Naive thymus-derived CD4-positive, alpha-beta T cell (primary cell): ENCODE measurements around the gene MPO. TPM values are rescaled to one million over a fixed set of nuclear protein-coding genes. Genes with fewer than 3 reads are reported as not detected.

Source experiments
- ATAC-seq: fragments of 150-1000 bp; cut with Tn5 transposase; 2 replicates; pipeline ENCODE4 v1.10.0; 2021; ENCODE audit warnings: mild to moderate bottlenecking, moderate library complexity
- CTCF ChIA-PET: fragments of 350-600 bp; sonication (Branson Sonifier 250); formaldehyde crosslinking; loops from one replicate; lab custom pipeline; 2021; ENCODE audit warnings: antibody characterized with exemption; lab: Charles Lee
- POLR2A ChIA-PET: fragments of 350-600 bp; sonication (Branson Sonifier 250); formaldehyde crosslinking; loops from one replicate; lab custom pipeline; 2021; ENCODE audit warnings: antibody characterized with exemption, inconsistent platforms; lab: Charles Lee
- DNase-seq, 9 donors: peaks; one replicate each; pipeline versions ENCODE4 v3.0.0 to v3.0.0-alpha.2; 2020 to 2022; ENCODE audit warnings: mixed read lengths in 1 of 9
- H3K27ac ChIP-seq: one replicate; pipeline ENCODE4 v1.7.0; 2013; ENCODE audit warnings: mild to moderate bottlenecking, low read depth, low read length, moderate library complexity
- H3K27me3 ChIP-seq, 2 donors: one replicate each; pipeline ENCODE4 v1.7.0; 2013; ENCODE audit warnings: low read length in 2 of 2, mild to moderate bottlenecking in 2 of 2, moderate library complexity in 2 of 2; ENCODE audit not compliant: control insufficient read depth in 2 of 2, insufficient read depth in 2 of 2
- H3K36me3 ChIP-seq, 3 experiments: 1 replicate in 2 of 3; 2 replicates in 1 of 3; pipeline ENCODE4 v1.7.0; 2013; ENCODE audit warnings: low read length in 3 of 3, mild to moderate bottlenecking in 3 of 3, moderate library complexity in 1 of 3; ENCODE audit not compliant: insufficient read depth in 3 of 3, control insufficient read depth in 2 of 3
- H3K4me1 ChIP-seq, 2 donors: one replicate each; pipeline ENCODE4 v1.7.0; 2013; ENCODE audit warnings: low read length in 2 of 2, mild to moderate bottlenecking in 2 of 2, moderate library complexity in 1 of 2; ENCODE audit not compliant: control insufficient read depth in 2 of 2, insufficient read depth in 2 of 2
- H3K4me3 ChIP-seq: 2 replicates; pipeline ENCODE4 v1.7.0; 2013; ENCODE audit warnings: mild to moderate bottlenecking, low read length
- H3K9me3 ChIP-seq, 3 experiments: 1 replicate in 2 of 3; 2 replicates in 1 of 3; pipeline ENCODE4 v1.7.0; 2013; ENCODE audit warnings: low read length in 3 of 3; ENCODE audit not compliant: control insufficient read depth in 2 of 3
- H3K27ac Mint-ChIP-seq, 9 donors: one replicate each; pipeline ENCODE4 v1.8.0; 2020 to 2022; ENCODE audit warnings: mixed read lengths in 9 of 9, mild to moderate bottlenecking in 8 of 9, moderate library complexity in 5 of 9, inconsistent platforms in 2 of 9
- H3K27me3 Mint-ChIP-seq, 5 donors: one replicate each; pipeline ENCODE4 v1.8.0; 2021 to 2022; ENCODE audit warnings: mixed read lengths in 5 of 5, mild to moderate bottlenecking in 1 of 5
- H3K36me3 Mint-ChIP-seq, 5 donors: one replicate each; pipeline ENCODE4 v1.8.0; 2020 to 2022; ENCODE audit warnings: mixed read lengths in 5 of 5, mild to moderate bottlenecking in 3 of 5, inconsistent platforms in 1 of 5
- H3K4me1 Mint-ChIP-seq, 7 donors: one replicate each; pipeline ENCODE4 v1.8.0; 2020 to 2022; ENCODE audit warnings: mixed read lengths in 7 of 7, mild to moderate bottlenecking in 3 of 7, inconsistent platforms in 1 of 7
- H3K4me3 Mint-ChIP-seq, 10 donors: one replicate each; pipeline ENCODE4 v1.8.0; 2020 to 2022; ENCODE audit warnings: mild to moderate bottlenecking in 10 of 10, mixed read lengths in 10 of 10, moderate library complexity in 6 of 10, inconsistent platforms in 2 of 10
- H3K9me3 Mint-ChIP-seq, 11 donors: one replicate each; pipeline ENCODE4 v1.8.0; 2020 to 2022; ENCODE audit warnings: mixed read lengths in 11 of 11, mild to moderate bottlenecking in 4 of 11, inconsistent platforms in 1 of 11, moderate library complexity in 1 of 11
- intact Hi-C, 2 donors: fragments of 100-400 bp; cut with micrococcal nuclease; formaldehyde crosslinking; loops; one replicate each; pipeline ENCODE4 v1.15.1; 2023
- polyA plus RNA-seq, 2 donors: library from polyadenylated mRNA; unstranded; fragments of 300-500 nt; fragmentation: Illumina TruSeq; gene quantifications; one replicate each; pipeline ENCODE4 v1.2.3, GENCODE V29; 2021
- total RNA-seq, 6 experiments: library from RNA in 5 of 6; stranded (reverse) in 5 of 6; gene quantifications; 1 replicate in 5 of 6; 2 replicates in 1 of 6; pipeline ENCODE4 v1.2.3 and lab custom pipeline; 2021 to 2026

MPO gene
- total and polyA plus RNA-seq, 7 experiments from 2014 or later = 0.32 to 7.3 TPM; not detected in 5

GRCh38 chr17:58227733-58228132 is 53.0 kb downstream of the MPO start:
- H3K9me3 ChIP-seq = no peaks in the 10 kb centered on the region
- intact Hi-C loops = no loop called here
- POLR2A ChIA-PET = no interaction called here
- Mint-ChIP-seq H3K4me1 (peaks cover 0 to 13% (median 0%) of the 10 kb centered on the region in 7 donors), H3K9me3 (peaks cover 0 to 2% (median 0%) of the 10 kb centered on the region in 11 donors), H3K36me3 (no peaks in the 10 kb centered on the region), H3K27me3 (peaks cover 5 to 62% (median 18%) of the 10 kb centered on the region in 5 donors), H3K4me3 (no peak overlapping the region), H3K27ac (peak overlapping the region in 1 of 9 donors; percentile 36)
- H3K27me3 ChIP-seq = no peaks in the 10 kb centered on the region
- CTCF ChIA-PET = interaction anchor here (0.6 to 0.8 kb wide), 2 partner anchors 14 to 1604 kb away, joined by 3 read pairs; no protein-coding TSS in a partner anchor
- no peak overlapping the region for H3K4me3 ChIP-seq
- H3K27ac ChIP-seq = no peak overlapping the region
- no peaks in the 10 kb centered on the region for H3K4me1 ChIP-seq
- no peaks in the 10 kb centered on the region for H3K36me3 ChIP-seq
- DNase-seq (no peak), ATAC-seq (no peak)

GRCh38 chr17:58224315-58224714 is 56.4 kb downstream of the MPO start:
- peaks cover 0 to 2% (median 0%) of the 10 kb centered on the region in 11 donors for H3K9me3 Mint-ChIP-seq
- no peaks in the 10 kb centered on the region for H3K36me3 ChIP-seq
- intact Hi-C loops = no loop called here

More at GRCh38 chr17:58224315-58224714, 56.4 kb downstream of the MPO start:
- H3K27me3 Mint-ChIP-seq = peaks cover 5 to 52% (median 14%) of the 10 kb centered on the region in 5 donors
- H3K4me3 ChIP-seq = no peak overlapping the region
- H3K4me3 Mint-ChIP-seq = no peak overlapping the region
- H3K27ac Mint-ChIP-seq = peak overlapping the region in 1 of 9 donors; percentile 10
- DNase-seq = no peak
- ATAC-seq = no peak
- POLR2A ChIA-PET = interaction anchor here (0.7 kb wide), 1 partner anchor 16 kb away, joined by 3 read pairs; no protein-coding TSS in a partner anchor
- H3K36me3 Mint-ChIP-seq = peaks cover 0 to 2% (median 0%) of the 10 kb centered on the region in 5 donors
- H3K4me1 ChIP-seq = peaks cover 8 to 9% of the 10 kb centered on the region in 2 donors
- CTCF ChIA-PET = no interaction called here
- H3K27ac ChIP-seq = no peak overlapping the region
- no peaks in the 10 kb centered on the region for H3K9me3 ChIP-seq
- peaks cover 2 to 16% (median 14%) of the 10 kb centered on the region in 7 donors for H3K4me1 Mint-ChIP-seq
- no peaks in the 10 kb centered on the region for H3K27me3 ChIP-seq

Other genes with a start within 250 kb of the MPO start
- 10 to 100 TPM; 30.1 to 39.1 (median 35.1) TPM for gene DYNLL2, start 197.5 kb downstream of the MPO start, total RNA-seq
- gene DYNLL2, start 197.5 kb downstream of the MPO start, polyA plus RNA-seq = 1 to 10 TPM in 1 of 2 donors, under 1 TPM in 1; 0.55 to 1.6 TPM
- gene OR4D1, start 132.6 kb downstream of the MPO start, total RNA-seq = 1 to 10 TPM in 4 of 5 experiments, under 1 TPM in 1; 0.41 to 2.5 (median 1.3) TPM
- gene OR4D1, start 132.6 kb downstream of the MPO start, polyA plus RNA-seq = 1 to 10 TPM; 2.5 to 3.3 TPM
- gene OR4D2, start 114.0 kb downstream of the MPO start, total RNA-seq = not detected
- gene OR4D2, start 114.0 kb downstream of the MPO start, polyA plus RNA-seq = not detected
- gene EPX, start 88.2 kb downstream of the MPO start, total RNA-seq = not detected
- not detected for gene EPX, start 88.2 kb downstream of the MPO start, polyA plus RNA-seq
- gene MKS1, start 61.7 kb downstream of the MPO start, total RNA-seq = 10 to 100 TPM in 4 of 5 experiments, 1 to 10 TPM in 1; 10.0 to 29.1 (median 19.7) TPM
- 10 to 100 TPM; 13.5 to 14.5 TPM for gene MKS1, start 61.7 kb downstream of the MPO start, polyA plus RNA-seq
- under 1 TPM in 2 of 5 experiments, not detected in 3; 0.13 to 0.15 TPM for gene LPO, start 42.4 kb downstream of the MPO start, total RNA-seq
- not detected for gene LPO, start 42.4 kb downstream of the MPO start, polyA plus RNA-seq
- gene TSPOAP1, start 47.9 kb upstream of the MPO start, total RNA-seq = 10 to 100 TPM; 11.2 to 62.5 (median 20.5) TPM
- gene TSPOAP1, start 47.9 kb upstream of the MPO start, polyA plus RNA-seq = 1 to 10 TPM in 1 of 2 donors, under 1 TPM in 1; 0.20 to 1.5 TPM
- 10 to 100 TPM; 36.0 to 75.6 (median 62.3) TPM for gene SUPT4H1, start 71.3 kb upstream of the MPO start, total RNA-seq
- gene SUPT4H1, start 71.3 kb upstream of the MPO start, polyA plus RNA-seq = 10 to 100 TPM; 69.4 to 91.7 TPM
- 1 to 10 TPM in 4 of 5 experiments, under 1 TPM in 1; 0.48 to 2.2 (median 1.9) TPM for gene RNF43, start 136.6 kb upstream of the MPO start, total RNA-seq
- 1 to 10 TPM in 1 of 2 donors, under 1 TPM in 1; 0.96 to 1.1 TPM for gene RNF43, start 136.6 kb upstream of the MPO start, polyA plus RNA-seq
- 1 to 10 TPM in 4 of 5 experiments, under 1 TPM in 1; 0.34 to 4.0 (median 3.1) TPM for gene HSF5, start 207.5 kb upstream of the MPO start, total RNA-seq
- 1 to 10 TPM; 1.1 to 1.5 TPM for gene HSF5, start 207.5 kb upstream of the MPO start, polyA plus RNA-seq
- gene MTMR4, start 233.7 kb upstream of the MPO start, total RNA-seq = 10 to 100 TPM; 44.2 to 71.3 (median 68.1) TPM
- 10 to 100 TPM; 19.4 to 23.0 TPM for gene MTMR4, start 233.7 kb upstream of the MPO start, polyA plus RNA-seq